HG02981 (cell line): ENCODE data around the gene ANXA7.
"Not testable (repeated sequence)": the region's sequence is repeated elsewhere in the genome, so short reads cannot be mapped to it uniquely, and the experiment has no call there.

Experiments
- ATAC-seq: cut with Tn5 transposase; IDR thresholded peaks from one replicate; pipeline ENCODE4 v1.9.1; 2021; ENCODE audit warnings: mild to moderate bottlenecking, moderate library complexity; ENCODE audit not compliant: unreplicated experiment

The ANXA7 gene

GRCh38 chr10:73344269-73344668 is 69.6 kb downstream of the ANXA7 start:
- ATAC-seq = no peak

- no peak for ATAC-seq
Measured at GRCh38 chr10:73340121-73340520, 73.7 kb downstream of the ANXA7 start.

- no peak for ATAC-seq
Measured at GRCh38 chr10:73339436-73339835, 74.4 kb downstream of the ANXA7 start.

- no peak for ATAC-seq
Measured at GRCh38 chr10:73338801-73339368, 75.0 kb downstream of the ANXA7 start.

GRCh38 chr10:73333202-73333601 is 80.7 kb downstream of the ANXA7 start:
- ATAC-seq = no peak

GRCh38 chr10:73332379-73332778 is 81.5 kb downstream of the ANXA7 start:
- ATAC-seq = no peak

- ATAC-seq = not testable (repeated sequence)
Measured at GRCh38 chr10:73328523-73328922, 85.3 kb downstream of the ANXA7 start.

- not testable (repeated sequence) for ATAC-seq
Measured at GRCh38 chr10:73325290-73325689, 88.6 kb downstream of the ANXA7 start.
